PC-3 (cell line): ENCODE data around the gene ERI3. TPM values are rescaled to one million over a fixed set of nuclear protein-coding genes. Genes with fewer than 3 reads are reported as not detected.

ENCODE experiments used
- ATAC-seq: fragments of 200-7000 bp; cut with Tn5 transposase; 2 replicates; pipeline ENCODE4 v1.9.1; 2020; ENCODE audit warnings: mild to moderate bottlenecking, moderate library complexity
- BruUV-seq: library from RNA; stranded (reverse); fragments of 400-500 nt; replicated peaks from 2 replicates; lab custom pipeline; 2021; lab: Mats Ljungman, UMichigan
- CTCF ChIA-PET: fragments of 300-600 bp; sonication (Branson Sonifier 250); formaldehyde crosslinking; loops from one replicate; lab custom pipeline; 2022; ENCODE audit warnings: antibody characterized with exemption; lab: Charles Lee
- POLR2A ChIA-PET: fragments of 300-600 bp; sonication (Branson Sonifier 250); formaldehyde crosslinking; loops from one replicate; lab custom pipeline; 2022; ENCODE audit warnings: antibody characterized with exemption; ENCODE audit not compliant: unreplicated experiment; lab: Charles Lee
- DNase-seq: peaks from one replicate; pipeline ENCODE4 v3.0.0-alpha.2; 2015
- H2AFZ ChIP-seq: fragments of 300-600 bp; sonication (generic); 2 replicates; pipeline ENCODE4 v1.6.0; 2016; ENCODE audit warnings: antibody characterized with exemption, low read length
- H3F3A ChIP-seq: fragments of 300-600 bp; sonication (generic); one replicate; pipeline ENCODE4 v1.6.0; 2017; ENCODE audit warnings: antibody characterized with exemption, low read length, control low read depth, mild to moderate bottlenecking; ENCODE audit not compliant: unreplicated experiment
- H3K27ac ChIP-seq: fragments of 300-600 bp; sonication (generic); 2 replicates; pipeline ENCODE4 v1.5.1; 2016; ENCODE audit warnings: mild to moderate bottlenecking, low read length
- H3K27me3 ChIP-seq: fragments of 300-600 bp; sonication (generic); 2 replicates; pipeline ENCODE4 v1.6.1; 2016; ENCODE audit warnings: low read length, mixed read lengths
- H3K36me3 ChIP-seq: fragments of 300-600 bp; sonication (generic); 2 replicates; pipeline ENCODE4 v1.6.1; 2016; ENCODE audit warnings: low read depth, mixed run types, low read length, mixed read lengths
- H3K4me1 ChIP-seq: fragments of 300-600 bp; sonication (generic); 2 replicates; pipeline ENCODE4 v1.5.1; 2016; ENCODE audit warnings: low read length; ENCODE audit not compliant: insufficient read depth
- H3K4me2 ChIP-seq: fragments of 300-600 bp; sonication (generic); 2 replicates; pipeline ENCODE4 v1.6.0; 2016; ENCODE audit warnings: low read length
- H3K4me3 ChIP-seq: fragments of 300-600 bp; sonication (generic); 2 replicates; pipeline ENCODE4 v1.5.1; 2016; ENCODE audit warnings: mild to moderate bottlenecking, low read length, mixed read lengths
- H3K79me2 ChIP-seq: fragments of 300-600 bp; sonication (generic); 2 replicates; pipeline ENCODE4 v1.6.1; 2017; ENCODE audit warnings: low read length, mixed read lengths
- H3K9ac ChIP-seq: fragments of 300-600 bp; sonication (generic); 2 replicates; pipeline ENCODE4 v1.6.0; 2016; ENCODE audit warnings: mild to moderate bottlenecking, low read length
- H3K9me2 ChIP-seq: fragments of 300-600 bp; sonication (generic); replicated peaks from 2 replicates; pipeline ENCODE4 v1.6.1; 2016; ENCODE audit warnings: mixed run types, low read length, mixed read lengths
- H3K9me3 ChIP-seq: fragments of 300-600 bp; sonication (generic); 2 replicates; pipeline ENCODE4 v1.6.1; 2016; ENCODE audit warnings: low read length, mixed read lengths
- H4K20me1 ChIP-seq: fragments of 300-600 bp; sonication (generic); 2 replicates; pipeline ENCODE4 v1.6.1; 2016; ENCODE audit warnings: low read length, mixed read lengths
- EZH2 ChIP-seq: fragments of 300-600 bp; sonication (generic); IDR thresholded peaks from one replicate; pipeline ENCODE4 v1.6.1; 2017; ENCODE audit warnings: antibody characterized with exemption, mild to moderate bottlenecking, low read length; ENCODE audit not compliant: unreplicated experiment
- EZH2phosphoT487 ChIP-seq: fragments of 300-600 bp; sonication (generic); IDR thresholded peaks from 2 replicates; pipeline ENCODE4 v1.6.1; 2018; ENCODE audit warnings: mild to moderate bottlenecking, antibody characterized with exemption, low read length, borderline replicate concordance
- intact Hi-C: fragments of 100-400 bp; cut with micrococcal nuclease; formaldehyde crosslinking; loops from 2 replicates; pipeline ENCODE4 v1.9.0; 2023
- total RNA-seq: library from RNA; depleted of rRNA; stranded (reverse); fragments of >200 nt; gene quantifications from 2 replicates; pipeline ENCODE4 v1.2.3, GENCODE V29; 2014
- TF ChIP-seq, protein P1 (sequence below): fragments of 300-600 bp; sonication (generic); conservative IDR thresholded peaks from 2 replicates; pipeline ENCODE4 v1.5.1; 2017; ENCODE audit warnings: antibody characterized with exemption, low read depth, mild to moderate bottlenecking, low read length

Gene ERI3
- total RNA-seq, 1 experiment from 2014 or later = 138 TPM

DNA sequence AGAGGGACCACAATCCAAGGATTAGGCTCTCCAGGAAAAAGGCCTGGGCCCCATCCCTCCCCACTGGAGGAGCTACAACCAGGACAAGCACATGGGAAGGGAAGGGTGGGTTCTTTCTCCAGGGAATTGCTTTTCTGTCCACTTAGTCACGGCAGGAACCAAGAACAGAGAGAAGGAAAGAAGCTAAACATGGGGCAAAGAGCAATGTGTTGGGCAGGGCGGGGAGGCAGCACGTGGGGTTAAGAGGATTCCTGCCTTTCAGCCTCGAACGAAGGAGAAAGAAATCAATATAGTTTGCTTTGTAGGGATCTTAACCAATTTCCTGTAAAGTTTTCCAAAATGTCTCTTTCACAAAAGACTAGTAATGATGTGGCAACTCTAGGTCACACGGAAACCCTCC lies 21.7 kb downstream of the ERI3 start:
- peaks cover 17% of the 10 kb centered on the region for H3K4me1 ChIP-seq
- DNase-seq (no peak), ATAC-seq (no peak)
- H3K9ac ChIP-seq = no peak overlapping the region
- H3K9me2 ChIP-seq = no peaks in the 10 kb centered on the region
- H3K36me3 ChIP-seq = peaks cover 32% of the 10 kb centered on the region
- ChIA-PET POLR2A (no interaction called here), CTCF (no interaction called here)
- H2AFZ ChIP-seq = no peak overlapping the region
- no TSS peak for BruUV-seq
- H3K27me3 ChIP-seq = no peaks in the 10 kb centered on the region
- intact Hi-C loops = no loop called here
- H4K20me1 ChIP-seq = no peaks in the 10 kb centered on the region
- H3K4me3 ChIP-seq = no peak overlapping the region
- TF ChIP-seq, protein P1, sequence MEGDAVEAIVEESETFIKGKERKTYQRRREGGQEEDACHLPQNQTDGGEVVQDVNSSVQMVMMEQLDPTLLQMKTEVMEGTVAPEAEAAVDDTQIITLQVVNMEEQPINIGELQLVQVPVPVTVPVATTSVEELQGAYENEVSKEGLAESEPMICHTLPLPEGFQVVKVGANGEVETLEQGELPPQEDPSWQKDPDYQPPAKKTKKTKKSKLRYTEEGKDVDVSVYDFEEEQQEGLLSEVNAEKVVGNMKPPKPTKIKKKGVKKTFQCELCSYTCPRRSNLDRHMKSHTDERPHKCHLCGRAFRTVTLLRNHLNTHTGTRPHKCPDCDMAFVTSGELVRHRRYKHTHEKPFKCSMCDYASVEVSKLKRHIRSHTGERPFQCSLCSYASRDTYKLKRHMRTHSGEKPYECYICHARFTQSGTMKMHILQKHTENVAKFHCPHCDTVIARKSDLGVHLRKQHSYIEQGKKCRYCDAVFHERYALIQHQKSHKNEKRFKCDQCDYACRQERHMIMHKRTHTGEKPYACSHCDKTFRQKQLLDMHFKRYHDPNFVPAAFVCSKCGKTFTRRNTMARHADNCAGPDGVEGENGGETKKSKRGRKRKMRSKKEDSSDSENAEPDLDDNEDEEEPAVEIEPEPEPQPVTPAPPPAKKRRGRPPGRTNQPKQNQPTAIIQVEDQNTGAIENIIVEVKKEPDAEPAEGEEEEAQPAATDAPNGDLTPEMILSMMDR = no peak
- TF ChIP-seq EZH2phosphoT487 = no peak
- no peak for TF ChIP-seq EZH2
- H3K9me3 ChIP-seq = no peaks in the 10 kb centered on the region
- no peak overlapping the region for H3K27ac ChIP-seq
- peaks cover 9% of the 10 kb centered on the region; the same call in 1 of the 2 replicates for H3K79me2 ChIP-seq
- peaks cover 3% of the 10 kb centered on the region for H3F3A ChIP-seq
- no peak overlapping the region for H3K4me2 ChIP-seq

DNA sequence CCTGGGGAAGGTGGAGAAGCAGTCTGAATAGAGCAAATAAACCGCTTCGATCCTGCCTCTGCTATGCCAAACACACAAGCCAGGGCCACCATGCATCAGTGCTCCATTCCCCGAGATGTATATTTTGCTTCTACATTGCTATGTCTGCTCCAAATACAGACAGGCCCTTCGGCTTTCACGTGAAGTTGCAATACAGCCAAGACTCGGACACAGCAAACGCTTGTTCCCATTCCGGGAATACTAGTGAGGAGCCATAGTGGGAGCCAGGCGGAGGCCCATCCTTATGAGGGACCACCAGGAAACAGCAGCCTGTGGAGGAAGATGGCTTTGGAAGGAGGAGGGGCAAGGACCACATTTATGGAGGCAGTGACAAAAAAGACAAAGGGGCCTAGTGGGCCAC lies 22.6 kb downstream of the ERI3 start:
- Histone ChIP-seq H4K20me1 (no peaks in the 10 kb centered on the region), H3K4me2 (no peak overlapping the region), H3K79me2 (peaks cover 9% of the 10 kb centered on the region; the same call in 1 of the 2 replicates), H3K9ac (no peak overlapping the region), H3F3A (peaks cover 5% of the 10 kb centered on the region), H2AFZ (no peak overlapping the region), H3K4me3 (no peak overlapping the region), H3K4me1 (peaks cover 21% of the 10 kb centered on the region), H3K9me3 (no peaks in the 10 kb centered on the region), H3K27ac (no peak overlapping the region), H3K36me3 (peaks cover 27% of the 10 kb centered on the region; the same call in 1 of the 2 replicates), H3K9me2 (no peaks in the 10 kb centered on the region), H3K27me3 (no peaks in the 10 kb centered on the region)
- CTCF ChIA-PET = no interaction called here
- intact Hi-C loops = no loop called here
- TF ChIP-seq EZH2phosphoT487 (no peak), EZH2 (no peak)
- TF ChIP-seq, protein P1 = no peak
- no peak for DNase-seq
- ATAC-seq = no peak
- BruUV-seq = no TSS peak
- POLR2A ChIA-PET = no interaction called here

DNA sequence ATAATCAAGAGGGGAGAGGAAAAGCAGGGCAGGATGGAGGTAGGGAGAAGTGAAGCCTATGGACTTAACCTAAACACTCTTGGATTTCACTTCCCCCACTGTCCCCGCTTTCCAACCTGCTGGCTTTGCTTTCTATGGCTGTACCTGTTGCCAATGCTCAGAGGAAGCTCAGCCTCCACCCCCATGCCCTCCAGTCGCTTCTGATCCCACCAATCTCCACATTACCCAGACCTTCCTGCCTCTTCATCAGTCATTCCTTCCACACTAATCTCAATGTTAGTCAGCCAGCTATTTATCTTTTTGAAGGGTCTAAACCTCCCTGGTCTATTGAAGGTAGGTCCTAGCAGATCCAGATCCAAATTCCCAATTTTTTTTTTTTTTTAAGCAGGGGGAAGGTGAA lies 24.1 kb downstream of the ERI3 start:
- H3K4me2 ChIP-seq = no peak overlapping the region
- no peak overlapping the region for H3K9ac ChIP-seq
- peaks cover 21% of the 10 kb centered on the region; the same call in 1 of the 2 replicates for H3K36me3 ChIP-seq
- CTCF ChIA-PET = no interaction called here
- no peak overlapping the region for H3K4me3 ChIP-seq
- DNase-seq (no peak), ATAC-seq (no peak)
- TF ChIP-seq EZH2phosphoT487 = no peak
- no peak for TF ChIP-seq EZH2
- TF ChIP-seq, protein P1 = no peak
- no TSS peak for BruUV-seq
- no peaks in the 10 kb centered on the region for H3K9me3 ChIP-seq
- POLR2A ChIA-PET = no interaction called here
- no peak overlapping the region for H2AFZ ChIP-seq
- peaks cover 13% of the 10 kb centered on the region for H3F3A ChIP-seq
- no peaks in the 10 kb centered on the region for H3K9me2 ChIP-seq
- intact Hi-C loops = no loop called here
- H3K4me1 ChIP-seq = peaks cover 36% of the 10 kb centered on the region
- no peak overlapping the region for H3K27ac ChIP-seq
- H3K79me2 ChIP-seq = peaks cover 21% of the 10 kb centered on the region
- H3K27me3 ChIP-seq = no peaks in the 10 kb centered on the region
- no peaks in the 10 kb centered on the region for H4K20me1 ChIP-seq
